HG03097 (cell line): ENCODE measurements around the gene BANP.
"Not testable (repeated sequence)": the region's sequence is repeated elsewhere in the genome, so short reads cannot be mapped to it uniquely, and the experiment has no call there.

ENCODE experiments used
- ATAC-seq: cut with Tn5 transposase; IDR thresholded peaks from one replicate; pipeline ENCODE4 v1.9.1; 2021; ENCODE audit not compliant: unreplicated experiment, low FRiP score

Gene BANP

GRCh38 chr16:87986361-87986849 lies 35.2 kb downstream of the BANP start:
- not testable (repeated sequence) for ATAC-seq

- ATAC-seq: not testable (repeated sequence)
These were observed 37.4 kb downstream of the BANP start for GRCh38 chr16:87988596-87988995.

- ATAC-seq: not testable (repeated sequence)
These were observed 39.0 kb downstream of the BANP start for GRCh38 chr16:87990254-87990653.

- not testable (repeated sequence) for ATAC-seq
These were observed 40.9 kb downstream of the BANP start for GRCh38 chr16:87992142-87992541.

GRCh38 chr16:87993901-87994300 lies 42.7 kb downstream of the BANP start:
- ATAC-seq: no peak

- ATAC-seq: no peak
These were observed 44.4 kb downstream of the BANP start for GRCh38 chr16:87995644-87996043.

GRCh38 chr16:87996962-87997880 lies 46.0 kb downstream of the BANP start:
- no peak for ATAC-seq

- ATAC-seq: not testable (repeated sequence)
These were observed 47.1 kb downstream of the BANP start for GRCh38 chr16:87998184-87998793.

GRCh38 chr16:87998992-87999391 lies 47.8 kb downstream of the BANP start:
- not testable (repeated sequence) for ATAC-seq

GRCh38 chr16:88002211-88002610 lies 51.0 kb downstream of the BANP start:
- ATAC-seq: no peak

GRCh38 chr16:88002749-88003148 lies 51.5 kb downstream of the BANP start:
- no peak for ATAC-seq

- no peak for ATAC-seq
These were observed 52.1 kb downstream of the BANP start for GRCh38 chr16:88003316-88003715.

- no peak for ATAC-seq
These were observed 52.5 kb downstream of the BANP start for GRCh38 chr16:88003736-88004135.

GRCh38 chr16:88004391-88004790 lies 53.2 kb downstream of the BANP start:
- no peak for ATAC-seq

- ATAC-seq: no peak
These were observed 53.9 kb downstream of the BANP start for GRCh38 chr16:88005181-88005581.

GRCh38 chr16:88005968-88006367 lies 54.7 kb downstream of the BANP start:
- ATAC-seq: no peak

- no peak for ATAC-seq
These were observed 56.1 kb downstream of the BANP start for GRCh38 chr16:88007321-88007731.

- ATAC-seq: no peak
These were observed 57.6 kb downstream of the BANP start for GRCh38 chr16:88008840-88009239.

- no peak for ATAC-seq
These were observed 58.5 kb downstream of the BANP start for GRCh38 chr16:88009563-88010342.

GRCh38 chr16:88010343-88010967 lies 59.2 kb downstream of the BANP start:
- ATAC-seq: no peak
